Suprapubic skin (tissue), 4 donors: ENCODE results near the gene DIPK1B.
A peak's percentile ranks its signal among the peaks of the same experiment; 100 is the strongest.
"Not testable (repeated sequence)": the region's sequence is repeated elsewhere in the genome, so short reads cannot be mapped to it uniquely, and the experiment has no call there.

Source experiments
- POLR2A ChIP-seq, 2 donors: fragments of 450-650 bp; IDR thresholded peaks; one replicate each; pipeline ENCODE4 v1.6.1; 2017; ENCODE audit warnings: antibody characterized with exemption in 2 of 2, mild to moderate bottlenecking in 2 of 2, moderate library complexity in 2 of 2
- POLR2AphosphoS5 ChIP-seq, 3 donors: sonication (generic); formaldehyde crosslinking; IDR thresholded peaks; one replicate each; pipeline ENCODE4 v1.6.1; 2017; ENCODE audit warnings: antibody characterized with exemption in 3 of 3
- TF ChIP-seq, protein P1 (sequence below), 2 donors: fragments of 200-600 bp in 1 of 2; fragments of 450-650 bp in 1 of 2; sonication (generic) in 1 of 2; IDR thresholded peaks; one replicate each; pipeline ENCODE4 v1.5.1; 2016 to 2019; ENCODE audit warnings: antibody characterized with exemption in 2 of 2, mild to moderate bottlenecking in 1 of 2, moderate library complexity in 1 of 2

DNA sequence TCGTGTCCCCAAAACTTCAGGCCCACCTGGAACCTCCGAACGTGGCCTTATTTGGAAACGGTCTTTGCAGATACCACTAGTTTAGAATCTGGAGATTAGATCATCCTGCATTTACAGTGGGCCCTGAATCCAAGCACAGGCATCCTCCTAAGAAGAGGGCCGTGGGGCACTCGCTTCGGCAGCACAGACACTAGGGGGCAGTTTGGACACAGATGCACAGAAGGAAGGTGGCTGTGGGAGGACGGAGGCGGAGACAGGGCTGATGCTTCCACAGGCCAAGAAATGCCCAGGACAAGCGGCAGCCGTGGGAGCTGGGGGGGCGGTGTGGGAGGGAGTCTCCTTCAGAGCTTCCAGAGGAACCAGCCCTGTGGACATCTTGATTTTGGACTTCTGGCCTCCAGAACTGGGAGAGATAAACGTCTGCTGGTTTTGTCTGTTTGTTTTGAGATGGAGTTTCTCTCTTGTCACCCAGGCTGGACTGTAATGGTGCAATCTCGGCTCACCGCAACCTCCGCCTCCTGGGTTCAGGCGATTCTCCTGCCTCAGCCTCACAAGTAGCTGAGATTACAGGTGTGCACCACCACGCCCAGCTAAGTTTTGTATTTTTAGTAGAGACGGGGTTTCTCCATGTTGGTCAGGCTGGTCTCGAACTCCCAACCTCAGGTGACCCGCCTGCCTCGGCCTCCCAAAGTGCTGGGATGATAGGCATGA is 48.6 kb downstream of the DIPK1B start:
- TF ChIP-seq, protein P1, sequence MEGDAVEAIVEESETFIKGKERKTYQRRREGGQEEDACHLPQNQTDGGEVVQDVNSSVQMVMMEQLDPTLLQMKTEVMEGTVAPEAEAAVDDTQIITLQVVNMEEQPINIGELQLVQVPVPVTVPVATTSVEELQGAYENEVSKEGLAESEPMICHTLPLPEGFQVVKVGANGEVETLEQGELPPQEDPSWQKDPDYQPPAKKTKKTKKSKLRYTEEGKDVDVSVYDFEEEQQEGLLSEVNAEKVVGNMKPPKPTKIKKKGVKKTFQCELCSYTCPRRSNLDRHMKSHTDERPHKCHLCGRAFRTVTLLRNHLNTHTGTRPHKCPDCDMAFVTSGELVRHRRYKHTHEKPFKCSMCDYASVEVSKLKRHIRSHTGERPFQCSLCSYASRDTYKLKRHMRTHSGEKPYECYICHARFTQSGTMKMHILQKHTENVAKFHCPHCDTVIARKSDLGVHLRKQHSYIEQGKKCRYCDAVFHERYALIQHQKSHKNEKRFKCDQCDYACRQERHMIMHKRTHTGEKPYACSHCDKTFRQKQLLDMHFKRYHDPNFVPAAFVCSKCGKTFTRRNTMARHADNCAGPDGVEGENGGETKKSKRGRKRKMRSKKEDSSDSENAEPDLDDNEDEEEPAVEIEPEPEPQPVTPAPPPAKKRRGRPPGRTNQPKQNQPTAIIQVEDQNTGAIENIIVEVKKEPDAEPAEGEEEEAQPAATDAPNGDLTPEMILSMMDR (IDR thresholded peaks at IDR 0.05): peak in 1 of 2 donors; percentile 26
- TF ChIP-seq POLR2A, POLR2AphosphoS5 (IDR thresholded peaks at IDR 0.05): not testable (repeated sequence)
